Activated B cell treated with CpG ODN at 0.5 μM for 24 hours (primary cell): ENCODE measurements around the gene FAM110D. TPM values are rescaled to one million over a fixed set of nuclear protein-coding genes. Genes with fewer than 3 reads are reported as not detected.

Experiments
- ATAC-seq: fragments of 200-7000 bp; cut with Tn5 transposase; one replicate; pipeline ENCODE4 v1.10.0; 2021; ENCODE audit warnings: low read depth, mild to moderate bottlenecking, moderate library complexity
- CTCF ChIA-PET: fragments of 350-600 bp; sonication (Branson Sonifier 250); formaldehyde crosslinking; loops from one replicate; lab custom pipeline; 2021; ENCODE audit warnings: antibody characterized with exemption; lab: Charles Lee
- POLR2A ChIA-PET: fragments of 350-600 bp; sonication (Branson Sonifier 250); formaldehyde crosslinking; loops from one replicate; lab custom pipeline; 2021; ENCODE audit warnings: antibody characterized with exemption; lab: Charles Lee
- DNase-seq: peaks from one replicate; pipeline ENCODE4 v3.0.0; 2022
- H3K27ac Mint-ChIP-seq: one replicate; pipeline ENCODE4 v1.8.0; 2020; ENCODE audit warnings: mixed read lengths
- H3K27me3 Mint-ChIP-seq: one replicate; pipeline ENCODE4 v1.8.0; 2021; ENCODE audit warnings: mixed read lengths
- H3K36me3 Mint-ChIP-seq: one replicate; pipeline ENCODE4 v1.8.0; 2021; ENCODE audit warnings: low read depth, mixed read lengths
- H3K4me1 Mint-ChIP-seq: one replicate; pipeline ENCODE4 v1.8.0; 2021; ENCODE audit warnings: mixed read lengths
- H3K4me3 Mint-ChIP-seq: one replicate; pipeline ENCODE4 v1.8.0; 2020; ENCODE audit warnings: mild to moderate bottlenecking, mixed read lengths
- H3K9me3 Mint-ChIP-seq: one replicate; pipeline ENCODE4 v1.8.0; 2020; ENCODE audit warnings: mixed read lengths
- intact Hi-C: fragments of 100-400 bp; cut with micrococcal nuclease; formaldehyde crosslinking; loops from one replicate; pipeline ENCODE4 v1.15.1; 2024
- total RNA-seq: library from RNA; stranded (reverse); gene quantifications from 2 replicates; pipeline ENCODE4 v1.2.3, GENCODE V29; 2022
- TF ChIP-seq, protein P1 (sequence below): fragments of 200-600 bp; IDR thresholded peaks from one replicate; pipeline ENCODE4 v1.8.0; 2022; ENCODE audit warnings: antibody characterized with exemption, mild to moderate bottlenecking

FAM110D gene
- total RNA-seq, 1 donor from 2014 or later = not detected

DNA sequence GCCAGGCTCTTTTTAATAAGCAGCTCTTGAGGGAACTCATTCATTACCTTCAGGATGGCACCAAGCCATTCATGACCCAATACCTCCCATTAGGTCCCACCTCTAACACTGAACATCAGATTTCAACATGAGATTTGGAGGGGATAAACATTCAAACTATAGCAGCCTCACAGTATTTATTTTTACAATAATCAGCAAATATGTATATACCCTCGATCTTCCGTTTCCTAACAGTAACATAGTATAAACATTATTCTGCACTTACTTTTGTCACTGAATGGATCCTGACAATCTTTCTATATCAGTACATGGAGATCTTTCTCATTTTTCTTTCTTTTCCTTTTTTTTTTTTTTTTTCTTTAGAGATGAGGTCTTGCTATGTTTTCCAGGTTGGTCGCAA is 36.9 kb downstream of the FAM110D start:
- TF ChIP-seq, protein P1, sequence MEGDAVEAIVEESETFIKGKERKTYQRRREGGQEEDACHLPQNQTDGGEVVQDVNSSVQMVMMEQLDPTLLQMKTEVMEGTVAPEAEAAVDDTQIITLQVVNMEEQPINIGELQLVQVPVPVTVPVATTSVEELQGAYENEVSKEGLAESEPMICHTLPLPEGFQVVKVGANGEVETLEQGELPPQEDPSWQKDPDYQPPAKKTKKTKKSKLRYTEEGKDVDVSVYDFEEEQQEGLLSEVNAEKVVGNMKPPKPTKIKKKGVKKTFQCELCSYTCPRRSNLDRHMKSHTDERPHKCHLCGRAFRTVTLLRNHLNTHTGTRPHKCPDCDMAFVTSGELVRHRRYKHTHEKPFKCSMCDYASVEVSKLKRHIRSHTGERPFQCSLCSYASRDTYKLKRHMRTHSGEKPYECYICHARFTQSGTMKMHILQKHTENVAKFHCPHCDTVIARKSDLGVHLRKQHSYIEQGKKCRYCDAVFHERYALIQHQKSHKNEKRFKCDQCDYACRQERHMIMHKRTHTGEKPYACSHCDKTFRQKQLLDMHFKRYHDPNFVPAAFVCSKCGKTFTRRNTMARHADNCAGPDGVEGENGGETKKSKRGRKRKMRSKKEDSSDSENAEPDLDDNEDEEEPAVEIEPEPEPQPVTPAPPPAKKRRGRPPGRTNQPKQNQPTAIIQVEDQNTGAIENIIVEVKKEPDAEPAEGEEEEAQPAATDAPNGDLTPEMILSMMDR = no peak
- Mint-ChIP-seq H3K4me1 (no peaks in the 10 kb centered on the region), H3K9me3 (no peaks in the 10 kb centered on the region), H3K27me3 (peaks cover 3% of the 10 kb centered on the region), H3K27ac (no peak overlapping the region), H3K4me3 (no peak overlapping the region), H3K36me3 (no peaks in the 10 kb centered on the region)
- no peak for DNase-seq
- ATAC-seq = no peak
- intact Hi-C loops = no loop called here
- ChIA-PET CTCF (no interaction called here), POLR2A (no interaction called here)

DNA sequence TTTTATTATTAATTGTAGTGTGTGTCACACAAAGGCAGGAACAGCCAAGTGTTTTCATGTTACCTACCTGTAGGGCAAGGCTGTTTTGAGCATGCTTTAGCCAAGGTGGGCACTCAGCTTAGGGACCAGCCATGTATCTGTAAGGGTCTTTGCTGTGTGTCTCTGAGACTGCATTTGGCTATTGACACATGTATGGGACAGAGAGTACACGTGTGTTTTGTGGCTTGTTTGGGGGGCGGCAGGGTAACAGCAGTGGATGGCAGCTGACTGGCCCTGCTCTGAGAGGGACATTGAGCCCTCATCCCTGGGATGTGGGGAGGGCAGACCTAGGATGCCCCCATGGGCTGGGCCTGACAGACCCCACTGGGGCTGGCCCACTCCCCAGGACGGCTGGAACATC is 38.4 kb downstream of the FAM110D start:
- no peak overlapping the region for H3K4me3 Mint-ChIP-seq
- no peaks in the 10 kb centered on the region for H3K4me1 Mint-ChIP-seq
- H3K9me3 Mint-ChIP-seq = no peaks in the 10 kb centered on the region
- no peak overlapping the region for H3K27ac Mint-ChIP-seq
- TF ChIP-seq, protein P1 = no peak
- ATAC-seq (no peak), DNase-seq (no peak)
- ChIA-PET CTCF (no interaction called here), POLR2A (no interaction called here)
- no peaks in the 10 kb centered on the region for H3K36me3 Mint-ChIP-seq
- intact Hi-C loops = no loop called here
- peaks cover 3% of the 10 kb centered on the region for H3K27me3 Mint-ChIP-seq

DNA sequence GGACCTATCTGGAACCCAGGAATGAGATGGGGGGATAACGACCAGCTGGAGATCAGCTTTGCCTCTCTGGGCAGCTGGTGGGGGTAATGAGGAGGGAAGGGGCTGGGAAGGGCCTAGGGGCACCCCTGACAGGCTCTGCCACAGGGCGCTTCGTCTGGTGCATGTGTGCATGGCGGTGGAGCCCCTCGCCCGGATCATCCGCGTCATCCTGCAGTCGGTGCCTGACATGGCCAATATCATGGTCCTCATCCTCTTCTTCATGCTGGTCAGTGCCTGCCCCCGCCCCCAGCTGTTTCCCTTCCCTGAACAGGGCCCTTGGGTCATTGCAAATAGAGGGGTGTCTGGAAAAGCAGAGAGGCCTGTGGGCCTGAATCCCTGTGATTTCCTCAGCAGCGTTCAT is 38.9 kb downstream of the FAM110D start:
- H3K36me3 Mint-ChIP-seq = no peaks in the 10 kb centered on the region
- ChIA-PET POLR2A (no interaction called here), CTCF (no interaction called here)
- ATAC-seq (no peak), DNase-seq (no peak)
- H3K27me3 Mint-ChIP-seq = peaks cover 3% of the 10 kb centered on the region
- H3K9me3 Mint-ChIP-seq = no peaks in the 10 kb centered on the region
- no peaks in the 10 kb centered on the region for H3K4me1 Mint-ChIP-seq
- intact Hi-C loops = no loop called here
- H3K27ac Mint-ChIP-seq = no peak overlapping the region
- no peak overlapping the region for H3K4me3 Mint-ChIP-seq
- TF ChIP-seq, protein P1 = no peak

DNA sequence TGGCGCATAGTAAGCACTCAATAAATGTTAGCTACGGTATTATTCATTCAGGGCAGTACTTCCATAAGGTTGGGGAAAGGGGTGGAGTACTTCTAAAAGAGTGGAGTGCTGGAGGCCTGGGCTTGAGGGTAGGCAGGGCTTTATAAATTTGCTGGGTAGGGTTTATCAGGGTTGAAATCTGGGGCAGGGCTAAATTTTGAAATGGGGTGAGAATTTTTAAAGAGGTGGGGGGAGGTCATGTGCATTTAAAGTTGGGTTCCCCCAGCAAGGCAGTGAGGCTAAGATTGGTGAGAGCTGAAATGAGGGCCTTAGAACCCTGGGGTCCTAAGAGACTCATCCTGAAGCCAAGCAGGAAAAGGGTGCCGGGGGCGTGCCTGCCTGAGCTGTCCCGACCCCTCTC is 41.5 kb downstream of the FAM110D start:
- H3K36me3 Mint-ChIP-seq = no peaks in the 10 kb centered on the region
- TF ChIP-seq, protein P1 = no peak
- H3K27me3 Mint-ChIP-seq = peaks cover 17% of the 10 kb centered on the region
- ATAC-seq (no peak), DNase-seq (no peak)
- intact Hi-C loops = no loop called here
- CTCF ChIA-PET = no interaction called here
- POLR2A ChIA-PET = no interaction called here
- no peaks in the 10 kb centered on the region for H3K9me3 Mint-ChIP-seq
- no peaks in the 10 kb centered on the region for H3K4me1 Mint-ChIP-seq
- H3K27ac Mint-ChIP-seq = no peak overlapping the region
- H3K4me3 Mint-ChIP-seq = no peak overlapping the region

DNA sequence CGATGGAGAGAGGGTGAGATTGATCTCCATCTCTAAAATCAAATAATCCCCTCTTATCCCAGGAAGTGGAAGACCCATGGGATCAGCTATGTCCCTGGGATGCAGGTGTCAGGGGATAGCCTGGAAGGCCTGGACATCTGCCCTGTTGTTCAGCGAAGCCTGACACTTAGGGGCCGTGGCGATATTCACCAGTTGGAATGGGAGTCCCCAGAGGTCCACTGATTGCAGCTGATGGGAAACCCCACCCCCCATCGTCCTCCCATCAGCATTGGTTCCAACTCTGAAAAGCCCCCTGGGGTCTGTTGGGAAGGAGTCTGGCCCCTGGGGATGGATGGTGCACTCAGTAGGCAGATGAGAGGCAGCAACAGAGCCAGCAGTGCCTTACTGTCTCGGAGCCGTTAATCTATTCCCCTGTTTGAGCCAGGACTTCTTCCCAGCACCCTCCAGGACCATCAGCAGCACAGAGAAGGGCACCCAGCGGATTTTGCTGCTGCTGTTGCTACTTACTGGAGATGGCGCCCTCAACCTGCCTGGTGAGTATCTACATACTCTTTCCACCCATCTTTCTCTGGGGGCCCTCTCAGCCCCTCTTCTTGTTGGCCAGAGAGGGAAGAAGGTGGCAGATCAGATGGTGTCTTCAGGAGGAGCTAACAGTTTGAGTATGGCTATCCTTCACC is 44.9 kb downstream of the FAM110D start:
- Mint-ChIP-seq H3K27ac (no peak overlapping the region), H3K4me3 (no peak overlapping the region), H3K27me3 (peaks cover 17% of the 10 kb centered on the region), H3K9me3 (no peaks in the 10 kb centered on the region), H3K4me1 (no peaks in the 10 kb centered on the region), H3K36me3 (no peaks in the 10 kb centered on the region)
- DNase-seq (no peak), ATAC-seq (no peak)
- intact Hi-C loops = no loop called here
- ChIA-PET CTCF (interaction anchor here (0.9 to 1.4 kb wide), 3 partner anchors 28 to 117 kb away, joined by 3 read pairs; partner anchors contain the start of gene CEP85), POLR2A (no interaction called here)
- TF ChIP-seq, protein P1 = no peak
